Measurements from ENCODE around the gene TMSB15B.

DNA sequence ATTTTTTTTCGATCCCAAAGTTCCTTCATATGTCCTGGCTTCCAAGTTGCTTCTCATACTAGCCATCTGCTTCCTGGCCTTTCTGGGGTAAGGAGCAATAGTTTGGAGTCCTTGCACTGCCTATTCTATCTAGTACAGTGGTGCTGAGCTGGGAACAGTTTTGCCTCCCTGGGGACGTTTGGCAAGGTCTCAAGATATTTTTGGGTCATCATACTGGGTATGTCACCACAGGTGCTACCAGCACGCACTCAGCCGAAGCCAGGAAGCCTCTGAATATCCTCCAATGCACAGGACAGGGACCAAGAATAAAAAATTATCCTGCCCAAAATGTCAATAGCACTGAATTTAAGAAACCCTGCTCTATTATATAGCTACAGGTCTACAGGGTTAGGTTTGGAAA lies 35.4 kb upstream of the TMSB15B start:
- TF ChIP-seq, protein P1, sequence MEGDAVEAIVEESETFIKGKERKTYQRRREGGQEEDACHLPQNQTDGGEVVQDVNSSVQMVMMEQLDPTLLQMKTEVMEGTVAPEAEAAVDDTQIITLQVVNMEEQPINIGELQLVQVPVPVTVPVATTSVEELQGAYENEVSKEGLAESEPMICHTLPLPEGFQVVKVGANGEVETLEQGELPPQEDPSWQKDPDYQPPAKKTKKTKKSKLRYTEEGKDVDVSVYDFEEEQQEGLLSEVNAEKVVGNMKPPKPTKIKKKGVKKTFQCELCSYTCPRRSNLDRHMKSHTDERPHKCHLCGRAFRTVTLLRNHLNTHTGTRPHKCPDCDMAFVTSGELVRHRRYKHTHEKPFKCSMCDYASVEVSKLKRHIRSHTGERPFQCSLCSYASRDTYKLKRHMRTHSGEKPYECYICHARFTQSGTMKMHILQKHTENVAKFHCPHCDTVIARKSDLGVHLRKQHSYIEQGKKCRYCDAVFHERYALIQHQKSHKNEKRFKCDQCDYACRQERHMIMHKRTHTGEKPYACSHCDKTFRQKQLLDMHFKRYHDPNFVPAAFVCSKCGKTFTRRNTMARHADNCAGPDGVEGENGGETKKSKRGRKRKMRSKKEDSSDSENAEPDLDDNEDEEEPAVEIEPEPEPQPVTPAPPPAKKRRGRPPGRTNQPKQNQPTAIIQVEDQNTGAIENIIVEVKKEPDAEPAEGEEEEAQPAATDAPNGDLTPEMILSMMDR (IDR thresholded peaks at IDR 0.05): no peak
- TF ChIP-seq POLR2A (IDR thresholded peaks at IDR 0.05): no peak
